Choroid plexus epithelial cell (primary cell): ENCODE data around the gene TAF11L8.
"Not testable (repeated sequence)": the region's sequence is repeated elsewhere in the genome, so short reads cannot be mapped to it uniquely, and the experiment has no call there.

Experiments
- DNase-seq: peaks from one replicate; pipeline ENCODE4 v3.0.0-alpha.2; 2010; ENCODE audit warnings: low read depth
- H3K4me3 ChIP-seq: 2 replicates; pipeline ENCODE4 v1.5.1; 2011; ENCODE audit warnings: low read depth, mild to moderate bottlenecking, control low read depth, low read length, moderate library complexity
- CTCF ChIP-seq: conservative IDR thresholded peaks from 2 replicates; pipeline ENCODE4 v1.5.1; 2011; ENCODE audit warnings: low read depth, mild to moderate bottlenecking, control low read depth, inconsistent platforms, low read length, moderate library complexity

TAF11L8 gene

DNA sequence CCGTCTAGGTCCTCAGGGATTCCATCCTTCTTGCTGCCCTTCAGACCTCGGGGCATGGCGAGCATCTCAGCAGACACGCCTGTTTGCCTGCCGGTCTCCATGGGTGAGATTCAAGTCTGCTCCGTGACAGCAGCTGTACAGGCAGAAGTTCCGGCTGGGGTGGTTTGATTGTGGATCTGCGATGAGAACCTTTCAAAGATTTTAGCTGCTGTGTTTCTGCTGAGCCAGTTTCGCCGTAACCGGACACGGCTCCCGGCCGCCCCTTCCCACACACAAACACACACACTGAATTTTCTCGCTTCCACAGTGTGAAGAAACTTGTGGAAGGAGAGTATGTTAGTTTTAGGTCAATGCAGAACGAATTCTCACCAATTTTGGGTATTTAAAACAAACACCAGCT is at the start of gene TAF11L8:
Gene TAF11L8 (minus strand): TSS at position 101 of the 400 bp plus-strand sequence.
- H3K4me3 ChIP-seq, DNase-seq: not testable (repeated sequence)

GRCh38 chr5:17634160-17634559 is 43.4 kb upstream of the TAF11L8 start, which contains the start of gene TAF11L14:
TSS of gene TAF11L14 (plus strand) at chr5:17634460.
- no peak for DNase-seq
- no peak within 1 kb of the TSS for H3K4me3 ChIP-seq
- no peak for TF ChIP-seq CTCF

DNA sequence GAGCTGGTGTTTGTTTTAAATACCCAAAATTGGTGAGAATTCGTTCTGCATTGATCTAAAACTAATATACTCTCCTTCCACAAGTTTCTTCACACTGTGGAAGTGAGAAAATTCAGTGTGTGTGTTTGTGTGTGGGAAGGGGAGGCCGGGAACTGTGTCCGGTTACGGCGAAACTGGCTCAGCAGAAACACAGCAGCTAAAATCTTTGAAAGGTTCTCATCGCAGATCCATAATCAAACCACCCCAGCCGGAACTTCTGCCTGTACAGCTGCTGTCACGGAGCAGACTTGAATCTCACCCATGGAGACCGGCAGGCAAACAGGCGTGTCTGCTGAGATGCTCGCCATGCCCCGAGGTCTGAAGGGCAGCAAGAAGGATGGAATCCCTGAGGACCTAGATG is 41.0 kb upstream of the TAF11L8 start, which contains the start of gene TAF11L13:
Gene TAF11L13 (plus strand): TSS at position 301 of the 400 bp plus-strand sequence.
- H3K4me3 ChIP-seq, DNase-seq: not testable (repeated sequence)

DNA sequence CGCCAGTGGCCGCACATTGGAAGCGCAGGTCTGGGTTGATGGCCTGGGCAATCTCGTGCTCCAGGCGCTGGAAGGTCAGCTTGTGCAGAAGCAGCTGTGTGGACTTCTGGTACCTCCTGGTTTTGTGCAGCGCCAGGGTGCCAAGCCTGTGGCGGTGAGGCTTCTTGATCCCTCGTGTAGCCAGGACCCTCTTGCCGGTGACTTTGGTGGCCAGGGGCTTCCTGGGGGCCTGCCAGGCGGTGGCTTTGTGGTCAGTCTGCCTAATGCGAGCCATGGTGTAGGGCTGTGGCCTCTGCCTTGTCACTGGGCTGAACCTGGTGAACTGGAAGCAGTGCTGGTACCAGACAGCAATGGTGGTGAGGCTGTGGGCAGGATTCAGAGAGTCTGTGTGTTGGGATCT is 34.9 kb upstream of the TAF11L8 start:
- no peak overlapping the region for H3K4me3 ChIP-seq
- TF ChIP-seq CTCF: no peak
- DNase-seq: no peak

DNA sequence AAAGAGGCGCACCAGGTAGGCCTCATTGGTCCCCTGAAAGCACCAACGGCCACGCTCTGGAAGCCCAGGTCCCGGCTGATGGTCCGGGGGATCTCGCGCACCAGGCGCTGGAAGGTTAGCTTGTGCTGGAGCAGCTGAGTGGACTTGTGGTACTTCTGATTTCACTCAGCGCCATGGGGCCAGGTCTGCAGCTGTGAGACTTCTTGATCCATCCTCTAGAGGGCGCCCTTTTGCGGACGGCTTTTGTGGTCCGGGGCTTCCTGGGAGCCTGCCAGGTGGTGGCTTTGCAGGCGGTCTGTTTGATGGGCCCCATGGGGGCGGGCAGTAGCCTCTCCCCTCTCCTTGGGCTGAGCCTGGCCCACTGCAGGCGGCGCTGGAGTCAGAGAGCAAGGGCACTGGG is 29.9 kb upstream of the TAF11L8 start:
- no peak overlapping the region for H3K4me3 ChIP-seq
- no peak for DNase-seq
- TF ChIP-seq CTCF: no peak

DNA sequence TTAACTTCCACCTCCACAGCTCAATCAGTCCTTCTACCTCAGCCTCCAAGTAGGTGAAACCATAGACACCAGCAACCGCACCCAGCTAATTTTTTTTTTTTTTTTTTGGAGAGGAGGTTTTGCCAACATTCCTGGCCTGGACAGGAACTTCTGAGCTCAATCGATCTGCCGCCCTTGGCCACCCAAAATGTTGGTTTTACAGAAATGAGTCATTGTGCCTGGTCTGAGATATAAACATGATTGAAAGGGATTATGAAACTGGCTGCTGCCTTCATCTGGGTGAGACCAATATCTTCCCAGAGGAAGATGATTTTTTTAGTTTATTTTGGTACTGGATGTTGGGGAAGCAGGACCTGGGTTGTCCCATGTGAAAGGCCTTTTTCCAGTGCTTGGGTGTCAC is 28.6 kb upstream of the TAF11L8 start:
- TF ChIP-seq CTCF: no peak
- DNase-seq: no peak
- H3K4me3 ChIP-seq: no peak overlapping the region

- no peak for DNase-seq
- TF ChIP-seq CTCF: no peak
- no peak overlapping the region for H3K4me3 ChIP-seq
Measured at GRCh38 chr5:17614872-17615605, 24.3 kb upstream of the TAF11L8 start.

DNA sequence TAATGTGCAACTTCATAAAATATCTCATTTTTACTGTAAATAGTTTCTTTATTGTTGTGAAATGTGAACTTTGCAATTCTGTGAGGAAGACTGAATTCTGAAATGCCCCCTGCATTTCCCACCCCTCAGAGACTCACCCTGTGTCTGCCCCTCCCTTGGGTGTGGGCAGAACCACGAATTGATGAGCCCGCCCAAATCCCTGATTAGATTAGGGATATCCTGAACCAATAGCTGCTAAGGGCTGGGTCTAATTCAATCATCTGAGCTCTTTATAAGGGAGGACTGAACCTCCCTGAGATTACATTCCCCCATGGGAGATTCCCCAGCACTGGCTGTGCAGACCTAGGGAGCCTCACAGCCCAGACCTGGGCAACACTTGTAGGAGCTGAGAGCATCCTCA is 19.3 kb upstream of the TAF11L8 start, which contains the start of gene TAF11L12:
Gene TAF11L12 (plus strand): TSS at position 301 of the 400 bp plus-strand sequence.
- not testable (repeated sequence) for H3K4me3 ChIP-seq, DNase-seq

GRCh38 chr5:17607461-17607860 is 16.7 kb upstream of the TAF11L8 start:
- not testable (repeated sequence) for H3K4me3 ChIP-seq, DNase-seq
